Right lobe of liver (tissue), 4 donors: ENCODE measurements around the gene CNTRL.

Experiments
- CTCF ChIP-seq, 4 donors: fragments of 200-600 bp in 3 of 4; fragments of 450-650 bp in 1 of 4; IDR thresholded peaks; one replicate each; pipeline versions ENCODE4 v1.5.1 to v1.8.0; 2016 to 2022; ENCODE audit warnings: antibody characterized with exemption in 4 of 4, mild to moderate bottlenecking in 2 of 4
- POLR2A ChIP-seq: fragments of 450-650 bp; IDR thresholded peaks from one replicate; pipeline ENCODE4 v1.6.1; 2017; ENCODE audit warnings: antibody characterized with exemption, mild to moderate bottlenecking
- donor health status: DM: no; HTN: no; CAD: no.
- donor health status: DM: no; HTN: no; CAD: no.
- donor health status: DM: no; HTN: yes; CAD: no.

- TF ChIP-seq CTCF (IDR thresholded peaks at IDR 0.05) = no peak
- TF ChIP-seq POLR2A = no peak
These were observed 3.4 kb upstream of the CNTRL start for GRCh38 chr9:121071370-121071755.
